ENCODE measurements around the gene LEKR1. TPM values are rescaled to one million over a fixed set of nuclear protein-coding genes. Genes with fewer than 3 reads are reported as not detected.

The LEKR1 gene
- total and polyA plus RNA-seq, 2 of the 13 experiments (the other 11 are each of a cell fraction or from before 2014, with no cell fraction given): 0.49 to 1.5 TPM

DNA sequence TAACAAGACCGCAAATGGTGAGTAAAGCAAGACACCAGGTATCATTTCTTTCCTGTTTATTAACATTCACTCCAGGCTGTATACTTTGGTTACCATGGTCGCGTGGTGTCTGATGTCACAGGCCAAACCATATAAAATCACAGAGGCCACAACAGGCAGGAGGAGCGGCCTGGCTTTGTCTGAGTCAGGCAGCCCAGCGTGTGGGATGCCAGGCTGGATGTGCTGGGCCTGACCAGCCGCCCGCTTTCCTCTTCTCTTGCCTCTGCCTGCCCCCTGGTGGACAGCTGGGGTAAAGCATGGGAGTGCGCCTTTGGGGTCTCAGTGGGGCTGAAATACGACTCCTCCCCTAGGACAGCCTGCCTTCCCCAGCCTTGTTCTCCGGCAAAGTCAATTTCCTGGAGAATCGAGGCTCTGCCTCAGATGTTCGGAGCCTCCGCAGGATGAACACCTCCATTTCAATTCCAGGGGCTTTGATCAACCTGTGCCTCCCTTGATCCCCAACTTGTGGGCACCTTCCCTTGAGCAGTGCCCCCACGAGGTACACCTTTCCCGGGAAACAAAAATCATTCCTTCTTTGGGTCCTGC, 255.6 kb downstream of the LEKR1 start (continued):
- TF ChIP-seq LRRFIP1 (CRISPR knock-in tag; conservative IDR thresholded peaks at IDR 0.05) (no peak), ARID3A (IDR thresholded peaks at IDR 0.05; ENCODE audit: low read depth, low read length) (peak; percentile 56; the same call in 1 of the 2 replicates), TSC22D2 (CRISPR knock-in tag; IDR thresholded peaks at IDR 0.05; ENCODE audit: borderline replicate concordance) (peak; percentile 39; the same call in 1 of the 2 replicates), GFI1 (CRISPR knock-in tag; IDR thresholded peaks at IDR 0.05; ENCODE audit: borderline replicate concordance) (no peak), MAX (IDR thresholded peaks at IDR 0.05) (peak; percentile 50; the same call in 1 of the 2 replicates), SIN3A (IDR thresholded peaks at IDR 0.05; ENCODE audit: borderline replicate concordance, low read depth, low read length) (no peak), ETV5 (CRISPR knock-in tag; IDR thresholded peaks at IDR 0.05; ENCODE audit: borderline replicate concordance) (peak; percentile 33; the same call in 1 of the 2 replicates), RXRA (CRISPR knock-in tag; IDR thresholded peaks at IDR 0.05) (0 out of 2 replicates have a peak, but pooled peaks have one; percentile 19), ZNF382 (CRISPR knock-in tag; IDR thresholded peaks at IDR 0.05; ENCODE audit: borderline replicate concordance) (no peak), KMT2A (CRISPR knock-in tag; IDR thresholded peaks at IDR 0.05) (0 out of 2 replicates have a peak, but pooled peaks have one; percentile 32), PATZ1 (CRISPR knock-in tag; IDR thresholded peaks at IDR 0.05) (peak; percentile 45), ZNF7 (CRISPR knock-in tag; IDR thresholded peaks at IDR 0.05) (no peak), ZSCAN31 (CRISPR knock-in tag; IDR thresholded peaks at IDR 0.05; ENCODE audit: low read depth) (no peak; the same call in 1 of the 2 replicates), ZBTB7A (CRISPR knock-in tag; IDR thresholded peaks at IDR 0.05) (peak; percentile 86), ZBTB7B (CRISPR knock-in tag; IDR thresholded peaks at IDR 0.05) (peak; percentile 82), ZIK1 (CRISPR knock-in tag; IDR thresholded peaks at IDR 0.05; ENCODE audit: borderline replicate concordance, low read depth) (no peak), ZKSCAN8 (CRISPR knock-in tag; IDR thresholded peaks at IDR 0.05; ENCODE audit: borderline replicate concordance) (0 out of 2 replicates have a peak, but pooled peaks have one; percentile 55)
- TF ChIP-seq, protein P1, sequence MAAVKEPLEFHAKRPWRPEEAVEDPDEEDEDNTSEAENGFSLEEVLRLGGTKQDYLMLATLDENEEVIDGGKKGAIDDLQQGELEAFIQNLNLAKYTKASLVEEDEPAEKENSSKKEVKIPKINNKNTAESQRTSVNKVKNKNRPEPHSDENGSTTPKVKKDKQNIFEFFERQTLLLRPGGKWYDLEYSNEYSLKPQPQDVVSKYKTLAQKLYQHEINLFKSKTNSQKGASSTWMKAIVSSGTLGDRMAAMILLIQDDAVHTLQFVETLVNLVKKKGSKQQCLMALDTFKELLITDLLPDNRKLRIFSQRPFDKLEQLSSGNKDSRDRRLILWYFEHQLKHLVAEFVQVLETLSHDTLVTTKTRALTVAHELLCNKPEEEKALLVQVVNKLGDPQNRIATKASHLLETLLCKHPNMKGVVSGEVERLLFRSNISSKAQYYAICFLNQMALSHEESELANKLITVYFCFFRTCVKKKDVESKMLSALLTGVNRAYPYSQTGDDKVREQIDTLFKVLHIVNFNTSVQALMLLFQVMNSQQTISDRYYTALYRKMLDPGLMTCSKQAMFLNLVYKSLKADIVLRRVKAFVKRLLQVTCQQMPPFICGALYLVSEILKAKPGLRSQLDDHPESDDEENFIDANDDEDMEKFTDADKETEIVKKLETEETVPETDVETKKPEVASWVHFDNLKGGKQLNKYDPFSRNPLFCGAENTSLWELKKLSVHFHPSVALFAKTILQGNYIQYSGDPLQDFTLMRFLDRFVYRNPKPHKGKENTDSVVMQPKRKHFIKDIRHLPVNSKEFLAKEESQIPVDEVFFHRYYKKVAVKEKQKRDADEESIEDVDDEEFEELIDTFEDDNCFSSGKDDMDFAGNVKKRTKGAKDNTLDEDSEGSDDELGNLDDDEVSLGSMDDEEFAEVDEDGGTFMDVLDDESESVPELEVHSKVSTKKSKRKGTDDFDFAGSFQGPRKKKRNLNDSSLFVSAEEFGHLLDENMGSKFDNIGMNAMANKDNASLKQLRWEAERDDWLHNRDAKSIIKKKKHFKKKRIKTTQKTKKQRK (IDR thresholded peaks at IDR 0.05; ENCODE audit: low read length): no peak
